NOMO-1 (cell line): Measurements from ENCODE around the gene DOCK7.

Source experiments
- DNase-seq, 2 experiments: peaks; one replicate each; lab custom pipeline; 2025; ENCODE audit not compliant: unreplicated experiment in 2 of 2; lab: John Stamatoyannopoulos, UW

Gene DOCK7

DNA sequence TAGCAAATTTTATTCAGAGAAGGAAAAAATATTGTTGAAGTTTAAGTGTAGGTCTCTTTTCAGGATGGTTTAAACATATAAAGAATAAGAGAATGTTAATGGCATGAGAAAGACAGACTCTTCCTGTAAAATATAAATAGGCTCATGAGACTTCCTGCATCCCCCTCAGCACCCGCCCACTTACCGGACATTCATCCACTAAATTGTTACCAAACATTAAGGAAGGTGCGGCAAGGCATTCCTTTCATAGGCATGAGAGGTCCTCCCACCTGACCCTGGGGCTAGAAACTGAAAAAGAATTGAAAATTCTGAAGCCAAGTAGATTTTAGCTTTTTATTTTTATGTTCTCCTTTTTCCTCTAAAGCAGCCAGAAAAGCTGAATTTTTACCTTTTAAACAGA lies 261.9 kb downstream of the DOCK7 start:
- no peak for DNase-seq

DNA sequence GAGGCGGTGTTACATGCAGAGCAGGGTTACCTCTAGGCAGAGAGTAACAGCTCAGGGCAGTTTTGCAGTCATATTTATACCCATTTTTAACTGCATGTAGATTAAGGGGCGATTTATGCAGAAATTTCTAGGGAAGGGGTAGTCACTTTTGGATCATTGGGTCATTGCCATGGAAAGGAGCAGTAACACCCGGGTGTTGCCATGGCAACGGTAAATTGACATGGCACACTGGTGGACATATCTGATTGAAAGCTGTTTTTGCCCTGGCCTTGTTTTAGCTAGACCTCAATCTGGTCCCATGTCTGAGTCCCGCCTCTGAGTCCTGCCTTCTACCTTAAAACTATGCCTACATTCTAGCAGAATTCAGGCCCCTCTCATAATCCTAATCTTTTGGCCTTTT lies 263.1 kb downstream of the DOCK7 start:
- DNase-seq, result no peak

DNA sequence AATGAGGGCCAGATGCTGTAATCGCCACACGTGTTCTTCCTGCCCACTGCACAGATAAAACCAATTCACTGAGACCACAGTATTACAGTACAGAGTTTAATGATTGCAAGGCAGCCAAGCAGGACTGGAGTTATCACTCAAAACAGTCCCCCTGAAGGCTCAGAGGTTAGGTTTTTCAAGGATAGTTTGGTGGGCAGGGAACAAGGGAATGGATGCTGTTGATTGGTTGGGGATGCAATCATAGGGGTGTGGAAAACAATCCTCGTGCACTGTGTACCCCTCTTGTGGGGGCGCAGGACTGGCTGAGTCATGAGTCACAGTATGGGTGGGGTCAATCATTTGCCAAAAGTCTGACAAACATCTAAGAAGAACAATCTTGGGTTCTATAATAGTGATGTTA lies 263.8 kb downstream of the DOCK7 start:
- no peak for DNase-seq

DNA sequence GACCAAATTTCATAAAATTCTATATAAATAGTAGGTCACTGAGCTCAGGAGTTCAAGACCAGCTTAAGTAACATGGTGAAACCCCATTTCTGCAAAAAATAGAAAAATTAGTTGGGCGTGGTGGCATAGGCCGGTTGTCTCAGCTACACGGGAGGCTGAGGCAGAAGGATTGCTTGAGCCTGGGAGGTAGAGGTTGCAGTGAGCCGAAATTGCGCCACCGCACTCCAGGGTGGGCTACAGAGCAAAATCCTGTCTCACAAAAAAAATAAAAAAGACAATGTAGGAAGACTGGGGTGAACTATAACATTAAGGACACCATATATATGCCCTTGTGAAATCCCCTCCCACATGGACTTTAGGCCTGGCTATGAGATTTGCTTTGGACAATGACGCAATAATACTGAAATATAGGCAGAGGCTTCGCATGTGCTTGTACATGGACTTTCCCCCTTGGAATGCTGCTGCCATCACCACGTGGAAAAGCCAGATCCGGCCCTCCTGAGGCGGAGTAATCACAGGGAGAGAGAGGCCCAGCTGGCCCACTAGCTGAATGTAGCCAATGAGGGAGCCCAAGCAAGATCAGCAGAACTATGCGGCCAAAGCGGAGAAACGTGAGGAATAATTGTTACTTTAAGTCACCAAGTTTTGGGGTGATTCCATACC lies 264.5 kb downstream of the DOCK7 start:
- DNase-seq, result no peak

DNA sequence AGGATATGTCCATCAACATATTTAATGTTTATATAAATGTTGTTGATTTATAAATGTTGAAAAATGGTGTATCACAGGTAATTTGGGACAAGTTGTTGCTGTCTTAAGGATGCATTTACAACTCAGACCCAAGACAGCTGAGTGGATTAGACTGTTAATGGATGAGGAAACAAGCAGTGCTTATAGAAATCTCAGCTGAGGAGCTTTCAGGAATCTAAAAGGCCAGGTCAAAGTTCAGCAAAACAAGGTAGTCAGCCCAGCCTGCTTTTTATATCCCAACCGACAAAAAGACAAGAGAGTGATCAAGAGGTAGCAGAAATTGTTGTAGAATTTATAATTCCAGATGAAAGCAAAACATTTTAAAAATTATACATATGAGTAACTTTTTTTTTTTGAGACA lies 268.0 kb downstream of the DOCK7 start:
- no peak for DNase-seq

DNA sequence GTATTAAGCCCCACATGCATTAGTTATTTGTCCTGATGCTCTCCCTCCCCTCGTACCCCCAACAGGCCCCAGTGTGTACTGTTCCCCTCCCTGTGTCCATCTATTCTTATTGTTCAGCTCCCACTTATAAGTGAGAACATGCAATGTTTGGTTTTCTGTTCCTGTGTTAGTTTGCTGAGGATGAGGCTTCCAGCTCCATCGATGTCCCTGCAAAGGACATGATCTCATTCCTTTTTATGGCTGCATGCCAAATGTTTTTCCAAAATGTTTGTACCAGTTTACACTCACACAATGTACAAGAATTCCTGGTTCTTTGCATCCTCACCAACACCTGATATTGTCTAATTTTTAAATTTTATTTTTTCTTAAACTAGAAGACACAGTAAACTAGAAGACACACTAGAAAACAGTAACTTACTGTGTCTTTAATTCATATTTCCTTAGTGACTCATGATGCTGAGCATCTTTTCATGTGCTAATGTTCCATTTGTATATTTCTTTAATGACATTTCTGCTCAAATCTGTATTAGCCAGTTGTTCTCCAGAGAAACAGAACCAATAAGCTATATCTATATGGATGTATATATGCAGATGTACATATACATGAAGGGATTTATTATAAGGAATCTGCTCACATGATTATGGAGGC lies 270.7 kb downstream of the DOCK7 start:
- DNase-seq, result no peak

DNA sequence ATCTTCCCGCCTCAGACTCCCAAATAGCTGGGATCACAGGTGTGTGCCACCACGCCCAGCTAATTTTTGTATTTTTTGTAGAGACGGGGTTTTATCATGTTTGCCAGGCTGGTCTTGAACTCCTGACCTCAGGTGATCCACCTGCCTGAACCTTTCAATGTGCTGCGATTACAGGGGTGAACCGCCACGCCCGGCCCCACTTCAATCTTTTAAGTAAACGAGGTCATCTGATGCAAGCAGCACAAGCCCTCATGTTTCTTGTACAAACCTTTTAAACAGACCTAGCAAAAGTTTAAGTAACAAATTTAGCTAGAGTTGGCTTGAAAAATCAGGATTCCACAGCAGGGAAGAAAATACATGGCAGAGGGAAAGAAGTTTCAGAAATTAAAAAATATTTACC lies 272.5 kb downstream of the DOCK7 start:
- no peak for DNase-seq

DNA sequence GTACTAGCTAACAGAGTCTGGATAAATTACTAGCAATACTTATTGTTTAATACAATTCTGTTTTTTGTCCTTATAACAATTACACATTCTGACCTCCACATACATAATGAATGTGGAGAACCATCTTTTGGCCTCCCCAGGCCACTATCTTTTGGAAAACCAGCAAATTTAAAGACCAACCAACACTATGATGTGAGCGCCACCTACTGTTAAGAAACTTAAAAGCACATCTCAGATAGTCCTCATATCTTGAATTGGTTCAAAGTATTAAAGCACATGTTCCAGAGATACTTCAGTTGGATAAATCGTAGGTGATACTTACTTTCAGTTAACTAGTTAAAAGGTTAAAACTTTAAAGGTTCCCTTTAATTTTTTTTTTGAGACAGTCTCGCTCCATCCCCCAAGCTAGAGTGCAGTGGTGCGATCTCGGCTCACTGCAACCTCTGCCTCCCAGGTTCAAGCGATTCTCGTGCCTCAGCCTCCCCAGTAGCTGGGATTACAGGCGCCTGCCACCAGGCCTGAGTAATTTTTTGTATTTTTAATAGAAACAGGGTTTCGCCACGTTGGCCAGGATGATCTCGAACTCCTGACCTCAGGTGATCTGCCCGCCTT lies 280.7 kb downstream of the DOCK7 start:
- peak; percentile 33 to 45 for DNase-seq

DNA sequence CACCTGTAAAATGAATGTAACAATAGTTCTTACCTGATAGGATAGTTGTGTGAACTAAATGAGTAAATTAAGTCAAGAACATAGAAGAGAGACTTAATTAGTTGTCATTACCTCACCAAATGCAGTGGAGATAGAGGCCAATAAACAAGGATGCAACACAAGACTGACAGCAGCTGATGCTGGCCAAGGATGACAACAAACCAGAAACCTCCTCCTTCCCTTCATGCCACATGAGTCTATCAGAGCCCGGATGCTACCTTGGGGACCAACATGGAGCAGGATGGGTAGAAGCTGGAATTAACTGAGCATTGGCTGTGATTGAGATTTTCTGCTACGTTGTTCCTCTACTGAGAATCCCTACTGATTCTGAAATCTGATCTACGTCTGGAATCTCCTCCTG lies 281.6 kb downstream of the DOCK7 start:
- DNase-seq, result no peak

DNA sequence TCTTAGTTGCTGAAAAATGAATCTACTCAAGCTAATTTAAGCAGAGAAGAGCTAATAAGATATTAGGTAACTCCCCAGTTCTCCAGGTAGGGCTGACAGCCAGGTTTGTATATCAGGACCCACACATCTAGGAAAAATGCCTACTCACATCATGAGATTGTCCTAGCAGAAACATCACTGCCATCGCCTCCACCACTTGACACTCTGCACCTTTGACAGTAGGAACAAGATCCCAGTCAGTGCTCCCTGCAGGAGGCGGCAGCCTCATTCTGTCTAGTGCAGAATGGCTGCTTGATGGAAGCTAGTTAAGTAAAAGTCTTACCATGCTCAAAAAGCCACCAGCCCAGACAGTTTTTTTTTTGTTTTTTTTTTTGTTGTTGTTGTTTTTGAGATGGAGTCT lies 282.9 kb downstream of the DOCK7 start:
- DNase-seq, result no peak
